IMR-90 (cell line): ENCODE data around the gene DEGS2. TPM values are rescaled to one million over a fixed set of nuclear protein-coding genes. Genes with fewer than 3 reads are reported as not detected.
A peak's percentile ranks its signal among the peaks of the same experiment; 100 is the strongest.

Experiments used
- ATAC-seq: fragments of 200-7000 bp; cut with Tn5 transposase; 2 replicates; pipeline ENCODE4 v1.9.1; 2020; ENCODE audit warnings: low read depth, mild to moderate bottlenecking, moderate library complexity
- BruUV-seq: library from RNA; stranded (reverse); fragments of 400-500 nt; replicated peaks from 2 replicates; lab custom pipeline; 2021; lab: Mats Ljungman, UMichigan
- CTCF ChIA-PET: fragments of 300-600 bp; formaldehyde crosslinking; extraction: SDS; loops from one replicate; lab custom pipeline; 2021; ENCODE audit warnings: antibody characterized with exemption; lab: Yijun Ruan, JAX
- POLR2A ChIA-PET: fragments of 300-600 bp; sonication (Branson Sonifier 250); formaldehyde crosslinking; loops from one replicate; lab custom pipeline; 2022; ENCODE audit warnings: antibody characterized with exemption; ENCODE audit not compliant: unreplicated experiment; lab: Charles Lee
- DNase-seq: peaks from one replicate; pipeline ENCODE4 v3.0.0; 2013
- H2AFZ ChIP-seq: replicated peaks from 2 replicates; pipeline ENCODE3; 2013; ENCODE audit warnings: low read length, mild to moderate bottlenecking; ENCODE audit not compliant: poor library complexity
- H2AK5ac ChIP-seq: 2 replicates; pipeline ENCODE4 v1.6.1; 2013; ENCODE audit warnings: low read depth, low read length, inconsistent platforms
- H2AK9ac ChIP-seq: replicated peaks from 2 replicates; pipeline ENCODE3; 2013; ENCODE audit warnings: mild to moderate bottlenecking, low read depth, low read length, moderate library complexity; ENCODE audit not compliant: poor library complexity
- H2BK120ac ChIP-seq: 2 replicates; pipeline ENCODE4 v1.6.1; 2013; ENCODE audit warnings: low read depth, low read length, inconsistent platforms
- H2BK15ac ChIP-seq: 3 replicates; pipeline ENCODE4 v1.6.1; 2013; ENCODE audit warnings: low read depth, low read length, inconsistent platforms
- H2BK20ac ChIP-seq: 2 replicates; pipeline ENCODE4 v1.6.1; 2013; ENCODE audit warnings: low read depth, mild to moderate bottlenecking, inconsistent platforms, low read length, moderate library complexity
- H2BK5ac ChIP-seq: 2 replicates; pipeline ENCODE4 v1.6.1; 2013; ENCODE audit warnings: mild to moderate bottlenecking, low read depth, low read length, inconsistent platforms; ENCODE audit not compliant: poor library complexity, severe bottlenecking
- H3K14ac ChIP-seq: replicated peaks from 2 replicates; pipeline ENCODE4 v1.6.1; 2013; ENCODE audit warnings: low read depth, low read length, inconsistent platforms
- H3K18ac ChIP-seq: 2 replicates; pipeline ENCODE4 v1.6.1; 2013; ENCODE audit warnings: low read depth, low read length, control low read depth
- H3K23ac ChIP-seq: 2 replicates; pipeline ENCODE4 v1.6.1; 2013; ENCODE audit warnings: low read depth, low read length, inconsistent platforms
- H3K27ac ChIP-seq: 2 replicates; pipeline ENCODE4 v1.5.1; 2013; ENCODE audit warnings: mild to moderate bottlenecking, control low read depth, low read length; ENCODE audit not compliant: insufficient read depth
- H3K27me3 ChIP-seq: 2 replicates; pipeline ENCODE4 v1.6.1; 2013; ENCODE audit warnings: low read length; ENCODE audit not compliant: control insufficient read depth, insufficient read depth
- H3K36me3 ChIP-seq: 2 replicates; pipeline ENCODE4 v1.6.1; 2013; ENCODE audit warnings: low read length, mixed read lengths; ENCODE audit not compliant: control insufficient read depth, insufficient read depth
- H3K4ac ChIP-seq: 2 replicates; pipeline ENCODE4 v1.6.1; 2013; ENCODE audit warnings: low read depth, low read length, inconsistent platforms
- H3K4me1 ChIP-seq: 2 replicates; pipeline ENCODE4 v1.6.1; 2013; ENCODE audit warnings: low read length, mixed read lengths; ENCODE audit not compliant: control insufficient read depth, insufficient read depth
- H3K4me2 ChIP-seq: 2 replicates; pipeline ENCODE4 v1.6.1; 2013; ENCODE audit warnings: low read depth, mild to moderate bottlenecking, control low read depth, low read length, moderate library complexity
- H3K4me3 ChIP-seq: 2 replicates; pipeline ENCODE4 v1.5.1; 2013; ENCODE audit warnings: low read depth, mild to moderate bottlenecking, control low read depth, low read length, moderate library complexity; ENCODE audit not compliant: insufficient read depth
- H3K56ac ChIP-seq: 2 replicates; pipeline ENCODE4 v1.6.1; 2013; ENCODE audit warnings: low read length, inconsistent platforms; ENCODE audit not compliant: insufficient read depth; ENCODE audit errors: extremely low read depth
- H3K79me1 ChIP-seq, 2 experiments: 2 replicates each; pipeline ENCODE4 v1.6.1; 2013; ENCODE audit warnings: low read length in 2 of 2, inconsistent platforms in 1 of 2, low read depth in 1 of 2
- H3K9ac ChIP-seq: 2 replicates; pipeline ENCODE4 v1.6.1; 2013; ENCODE audit warnings: low read depth, low read length, control low read depth
- H3K9me1 ChIP-seq: 2 replicates; pipeline ENCODE4 v1.6.1; 2013; ENCODE audit warnings: low read length, inconsistent platforms; ENCODE audit not compliant: insufficient read depth
- H3K9me3 ChIP-seq: 2 replicates; pipeline ENCODE4 v1.6.1; 2013; ENCODE audit warnings: low read length; ENCODE audit not compliant: control insufficient read depth, insufficient read depth
- H4K20me1 ChIP-seq: 2 replicates; pipeline ENCODE4 v1.6.1; 2013; ENCODE audit warnings: low read length, inconsistent platforms; ENCODE audit not compliant: insufficient read depth
- H4K5ac ChIP-seq: 2 replicates; pipeline ENCODE4 v1.6.1; 2013; ENCODE audit warnings: mild to moderate bottlenecking, low read depth, low read length, control low read depth
- H4K8ac ChIP-seq, 2 experiments: 2 replicates each; pipeline ENCODE4 v1.6.1; 2013; ENCODE audit warnings: low read depth in 2 of 2, low read length in 2 of 2, control low read depth in 1 of 2, inconsistent platforms in 1 of 2
- H4K91ac ChIP-seq: 2 replicates; pipeline ENCODE4 v1.6.1; 2013; ENCODE audit warnings: low read depth, low read length, inconsistent platforms; ENCODE audit not compliant: insufficient read depth
- MXI1 ChIP-seq: IDR thresholded peaks from 2 replicates; pipeline ENCODE4 v1.6.1; 2012; ENCODE audit warnings: low read depth, mild to moderate bottlenecking, low read length, moderate library complexity, borderline replicate concordance
- NFE2L2 ChIP-seq: fragments of 150-350 bp; IDR thresholded peaks from 2 replicates; pipeline ENCODE4 v1.6.1; 2016; ENCODE audit warnings: low read depth, mild to moderate bottlenecking, low read length
- POLR2A ChIP-seq: IDR thresholded peaks from 2 replicates; pipeline ENCODE4 v1.6.1; 2012; ENCODE audit warnings: mild to moderate bottlenecking, low read depth, low read length
- RFX5 ChIP-seq: IDR thresholded peaks from 2 replicates; pipeline ENCODE4 v1.8.0; 2012; ENCODE audit warnings: low read depth, mild to moderate bottlenecking, low read length, moderate library complexity
- WGBS, 2 experiments: methylation state at CpG; one replicate each; pipeline versions ENCODE4 v1.1.5 to v1.1.7; 2013; ENCODE audit warnings: missing lambda C conversion rate in 2 of 2; ENCODE audit not compliant: insufficient read length in 1 of 2; ENCODE audit errors: extremely low coverage in 2 of 2; 5-methylcytosine and 5-hydroxymethylcytosine counted together
- dilution Hi-C: fragments of 300-500 bp; cut with HindIII; formaldehyde crosslinking; loops from one replicate; pipeline ENCODE4 v1.14.3; 2018; ENCODE audit warnings: low sequenced_read_pairs; ENCODE audit not compliant: unreplicated experiment
- in situ Hi-C: fragments of 300-500 bp; cut with MboI; formaldehyde crosslinking; loops from 3 replicates; pipeline ENCODE4 v1.14.3; 2019; ENCODE audit warnings: low sequenced_read_pairs, inconsistent platforms, mixed read lengths
- intact Hi-C: fragments of 100-400 bp; cut with micrococcal nuclease; formaldehyde crosslinking; loops from 2 replicates; pipeline ENCODE4 v1.10.0; 2022
- polyA plus RNA-seq, 3 experiments: library from polyadenylated mRNA; depleted of rRNA; stranded (reverse); fragments of >200 nt; gene quantifications; 2 replicates each; pipeline ENCODE4 v1.2.3, GENCODE V29; 2012; ENCODE audit warnings: low replicate concordance in 1 of 3
- total RNA-seq: library from RNA; depleted of rRNA; stranded (reverse); fragments of >200 nt; gene quantifications from 2 replicates; pipeline ENCODE4 v1.2.3, GENCODE V29; 2012
- TF ChIP-seq, protein P1 (sequence below): fragments of 150-350 bp; IDR thresholded peaks from 2 replicates; pipeline ENCODE4 v1.6.1; 2016; ENCODE audit warnings: low read depth, mild to moderate bottlenecking, low read length, moderate library complexity, borderline replicate concordance

DEGS2 gene
- total and polyA plus RNA-seq, 2 of the 4 experiments (the other 2 are of a cell fraction) = not detected

- TF ChIP-seq, protein P1, sequence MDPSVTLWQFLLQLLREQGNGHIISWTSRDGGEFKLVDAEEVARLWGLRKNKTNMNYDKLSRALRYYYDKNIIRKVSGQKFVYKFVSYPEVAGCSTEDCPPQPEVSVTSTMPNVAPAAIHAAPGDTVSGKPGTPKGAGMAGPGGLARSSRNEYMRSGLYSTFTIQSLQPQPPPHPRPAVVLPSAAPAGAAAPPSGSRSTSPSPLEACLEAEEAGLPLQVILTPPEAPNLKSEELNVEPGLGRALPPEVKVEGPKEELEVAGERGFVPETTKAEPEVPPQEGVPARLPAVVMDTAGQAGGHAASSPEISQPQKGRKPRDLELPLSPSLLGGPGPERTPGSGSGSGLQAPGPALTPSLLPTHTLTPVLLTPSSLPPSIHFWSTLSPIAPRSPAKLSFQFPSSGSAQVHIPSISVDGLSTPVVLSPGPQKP = no peak
These were observed 51.2 kb downstream of the DEGS2 start (continued) for GRCh38 chr14:100108042-100108825.

DNA sequence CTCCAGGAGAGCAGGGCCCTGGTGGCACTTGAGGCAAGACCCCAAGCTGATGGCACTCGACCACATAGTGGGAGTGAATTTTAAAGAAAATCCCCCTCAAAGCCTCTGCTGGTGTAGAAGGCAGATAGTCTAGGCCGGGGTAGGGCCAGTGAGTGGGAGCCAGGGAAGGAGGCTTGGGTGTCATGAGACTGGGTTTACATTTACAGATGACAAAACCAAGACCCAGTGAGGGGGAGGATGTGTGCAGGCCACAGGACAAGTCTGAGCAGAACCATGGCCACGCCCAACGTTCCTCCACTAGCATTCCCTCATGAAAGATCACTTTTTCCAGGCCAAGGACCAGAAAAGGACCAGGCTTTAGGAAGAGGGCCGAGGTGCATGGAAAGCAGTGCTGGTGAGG is 52.2 kb downstream of the DEGS2 start:
- Histone ChIP-seq H4K20me1 (no peaks in the 10 kb centered on the region), H3K4me3 (no peak overlapping the region), H3K18ac (no peak overlapping the region), H2BK20ac (no peak overlapping the region), H3K14ac (0 out of 2 replicates have a peak overlapping the region, but pooled peaks have one; percentile 6), H3K56ac (no peak overlapping the region), H2BK5ac (no peak overlapping the region), H3K36me3 (no peaks in the 10 kb centered on the region), H3K4me1 (peaks cover 23% of the 10 kb centered on the region), H3K27ac (no peak overlapping the region), H2AK9ac (no peak overlapping the region), H3K79me1 (peaks cover 7 to 23% of the 10 kb centered on the region in 2 experiments; a peak in 2 of 4 replicates), H3K9me1 (peaks cover 24% of the 10 kb centered on the region), H3K9ac (no peak overlapping the region), H2AFZ (no peak overlapping the region), H3K27me3 (no peaks in the 10 kb centered on the region), H2AK5ac (peak overlapping the region; percentile 49; the same call in 1 of the 2 replicates), H2BK15ac (no peak overlapping the region), H3K23ac (no peak overlapping the region), H3K9me3 (no peaks in the 10 kb centered on the region), H3K4me2 (no peak overlapping the region), H4K5ac (no peak overlapping the region), H3K4ac (no peak overlapping the region), H4K91ac (no peak overlapping the region), H4K8ac (no peak overlapping the region), H2BK120ac (no peak overlapping the region)
- ATAC-seq (no peak), DNase-seq (no peak)
- no TSS peak for BruUV-seq
- intact Hi-C loops = loop anchor here (5.0 kb wide), 1 partner anchor 75 kb away; no protein-coding TSS in a partner anchor
- WGBS, 2 experiments = no CpG with 5 or more reads among the region's 5 CpGs
- TF ChIP-seq RFX5 (no peak), NFE2L2 (no peak), MXI1 (no peak), POLR2A (no peak)
- ChIA-PET CTCF (interaction anchor here (1.0 to 2.1 kb wide), 3 partner anchors 76 to 126 kb away, joined by 3 to 7 read pairs (median 7); no protein-coding TSS in a partner anchor), POLR2A (no interaction called here)
- in situ Hi-C loops = no loop called here
- dilution Hi-C loops = no loop called here
